AG04450 (cell line): ENCODE data around the gene SLC8A2. TPM values are rescaled to one million over a fixed set of nuclear protein-coding genes. Genes with fewer than 3 reads are reported as not detected.
A peak's percentile ranks its signal among the peaks of the same experiment; 100 is the strongest.
"Not testable (repeated sequence)": the region's sequence is repeated elsewhere in the genome, so short reads cannot be mapped to it uniquely, and the experiment has no call there.

ENCODE experiments used
- CTCF ChIA-PET: fragments of 300-600, 350-600 bp; formaldehyde crosslinking; extraction: SDS; loops from one replicate; lab custom pipeline; 2022; ENCODE audit warnings: antibody characterized with exemption, inconsistent platforms; lab: Charles Lee
- POLR2A ChIA-PET: fragments of 350-600 bp; formaldehyde crosslinking; extraction: SDS; loops from one replicate; lab custom pipeline; 2021; ENCODE audit warnings: antibody characterized with exemption, inconsistent platforms; lab: Yijun Ruan, JAX
- DNase-seq: peaks from one replicate; pipeline ENCODE4 v3.0.0-alpha.2; 2011; ENCODE audit warnings: low read depth, low spot score
- H3K27ac ChIP-seq: one replicate; pipeline ENCODE4 v1.5.1; 2012; ENCODE audit warnings: low read depth, low read length, control low read depth
- H3K27me3 ChIP-seq: one replicate; pipeline ENCODE4 v1.6.0; 2012; ENCODE audit warnings: low read length; ENCODE audit not compliant: control insufficient read depth, insufficient read depth
- H3K4me3 ChIP-seq: 2 replicates; pipeline ENCODE4 v1.5.1; 2011; ENCODE audit warnings: mild to moderate bottlenecking, low read depth, low read length, control low read depth
- H3K9me3 ChIP-seq: 2 replicates; pipeline ENCODE4 v1.5.1; 2012; ENCODE audit warnings: low read length; ENCODE audit not compliant: control insufficient read depth, insufficient read depth
- polyA plus RNA-seq: library from polyadenylated mRNA; depleted of rRNA; stranded (reverse); fragments of >200 nt; gene quantifications from 2 replicates; pipeline ENCODE4 v1.2.3, GENCODE V29; 2011
- TF ChIP-seq, protein P1 (sequence below): IDR thresholded peaks from 2 replicates; pipeline ENCODE4 v1.5.1; 2011; ENCODE audit warnings: low read depth, low read length, control low read depth, inconsistent platforms

SLC8A2 gene
- polyA plus RNA-seq, 1 experiment, result 0.05 TPM

DNA sequence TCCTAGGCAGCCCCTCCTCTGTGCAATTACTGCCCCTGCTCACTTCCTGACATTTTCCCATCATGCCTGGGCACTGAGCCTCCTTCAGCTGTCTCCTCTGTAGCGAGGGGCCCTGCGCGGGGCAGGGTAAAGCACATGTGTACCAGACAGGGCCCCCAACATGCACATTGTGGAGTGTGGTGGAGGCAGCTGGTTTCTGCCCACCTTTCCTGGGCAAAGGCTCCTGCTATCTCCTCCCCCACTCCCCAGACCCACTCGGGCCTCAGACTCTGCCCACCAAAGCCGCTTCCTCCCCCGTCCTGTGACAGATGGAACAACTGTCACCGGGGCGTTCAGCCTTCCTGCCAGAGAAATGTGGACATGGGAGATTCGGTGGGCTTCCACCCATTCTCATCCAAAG lies 15.2 kb upstream of the SLC8A2 start:
- CTCF ChIA-PET, result no interaction called here
- no peak for DNase-seq
- Histone ChIP-seq H3K27ac (no peak overlapping the region), H3K4me3 (no peak overlapping the region), H3K9me3 (no peaks in the 10 kb centered on the region), H3K27me3 (no peaks in the 10 kb centered on the region)
- TF ChIP-seq, protein P1, sequence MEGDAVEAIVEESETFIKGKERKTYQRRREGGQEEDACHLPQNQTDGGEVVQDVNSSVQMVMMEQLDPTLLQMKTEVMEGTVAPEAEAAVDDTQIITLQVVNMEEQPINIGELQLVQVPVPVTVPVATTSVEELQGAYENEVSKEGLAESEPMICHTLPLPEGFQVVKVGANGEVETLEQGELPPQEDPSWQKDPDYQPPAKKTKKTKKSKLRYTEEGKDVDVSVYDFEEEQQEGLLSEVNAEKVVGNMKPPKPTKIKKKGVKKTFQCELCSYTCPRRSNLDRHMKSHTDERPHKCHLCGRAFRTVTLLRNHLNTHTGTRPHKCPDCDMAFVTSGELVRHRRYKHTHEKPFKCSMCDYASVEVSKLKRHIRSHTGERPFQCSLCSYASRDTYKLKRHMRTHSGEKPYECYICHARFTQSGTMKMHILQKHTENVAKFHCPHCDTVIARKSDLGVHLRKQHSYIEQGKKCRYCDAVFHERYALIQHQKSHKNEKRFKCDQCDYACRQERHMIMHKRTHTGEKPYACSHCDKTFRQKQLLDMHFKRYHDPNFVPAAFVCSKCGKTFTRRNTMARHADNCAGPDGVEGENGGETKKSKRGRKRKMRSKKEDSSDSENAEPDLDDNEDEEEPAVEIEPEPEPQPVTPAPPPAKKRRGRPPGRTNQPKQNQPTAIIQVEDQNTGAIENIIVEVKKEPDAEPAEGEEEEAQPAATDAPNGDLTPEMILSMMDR, result no peak
- POLR2A ChIA-PET, result interaction anchor here (0.6 kb wide), 1 partner anchor 111 kb away, joined by 3 read pairs; no protein-coding TSS in a partner anchor

DNA sequence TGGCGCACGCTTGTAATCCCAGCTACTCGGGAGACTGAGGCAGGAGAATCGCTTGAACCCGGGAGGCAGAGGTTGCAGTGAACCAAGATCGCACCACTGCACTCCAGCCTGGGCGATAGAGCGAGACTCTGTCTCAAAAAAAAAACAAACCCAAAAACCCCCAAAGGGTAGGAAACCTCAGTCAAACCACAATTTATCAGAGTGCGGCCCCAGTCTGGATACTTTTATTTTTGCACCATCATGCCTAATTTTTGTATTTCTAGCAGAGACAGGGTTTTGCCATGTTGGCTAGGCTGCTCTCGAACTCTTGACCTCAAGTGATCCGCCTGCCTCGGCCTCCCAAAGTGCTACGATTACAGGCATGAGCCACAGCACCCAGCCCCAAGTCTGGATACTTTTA lies 14.5 kb upstream of the SLC8A2 start:
- POLR2A ChIA-PET, H3K27ac ChIP-seq, CTCF ChIA-PET: not testable (repeated sequence)

DNA sequence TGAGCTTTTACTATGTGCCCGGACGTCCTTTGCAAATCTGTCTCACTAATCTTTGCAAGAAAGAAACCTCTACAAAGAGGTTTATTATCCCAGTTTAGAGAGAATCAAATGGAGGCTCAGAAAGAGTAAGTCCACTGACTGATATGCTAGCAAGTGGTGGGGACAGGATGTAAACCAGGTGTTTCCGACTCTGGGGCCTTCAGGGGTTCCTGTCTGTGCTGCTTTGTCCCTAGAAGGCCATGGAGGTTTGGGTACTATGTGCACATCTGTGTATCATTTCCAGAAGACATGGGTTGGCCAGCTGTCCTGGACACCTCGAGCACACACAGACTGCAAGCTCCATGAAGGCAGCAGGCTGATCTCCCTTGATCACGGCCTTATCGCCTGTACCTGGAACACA lies 13.5 kb upstream of the SLC8A2 start:
- H3K9me3 ChIP-seq, result no peaks in the 10 kb centered on the region; the same call in 1 of the 2 replicates
- no peak overlapping the region for H3K4me3 ChIP-seq
- no peak for DNase-seq
- H3K27me3 ChIP-seq, result no peaks in the 10 kb centered on the region
- H3K27ac ChIP-seq, result no peak overlapping the region
- TF ChIP-seq, protein P1, result no peak
- ChIA-PET POLR2A (no interaction called here), CTCF (no interaction called here)

More for the DNA sequence above, 14.5 kb upstream of the SLC8A2 start:
- H3K9me3 ChIP-seq, DNase-seq, H3K4me3 ChIP-seq, H3K27me3 ChIP-seq: not testable (repeated sequence)

DNA sequence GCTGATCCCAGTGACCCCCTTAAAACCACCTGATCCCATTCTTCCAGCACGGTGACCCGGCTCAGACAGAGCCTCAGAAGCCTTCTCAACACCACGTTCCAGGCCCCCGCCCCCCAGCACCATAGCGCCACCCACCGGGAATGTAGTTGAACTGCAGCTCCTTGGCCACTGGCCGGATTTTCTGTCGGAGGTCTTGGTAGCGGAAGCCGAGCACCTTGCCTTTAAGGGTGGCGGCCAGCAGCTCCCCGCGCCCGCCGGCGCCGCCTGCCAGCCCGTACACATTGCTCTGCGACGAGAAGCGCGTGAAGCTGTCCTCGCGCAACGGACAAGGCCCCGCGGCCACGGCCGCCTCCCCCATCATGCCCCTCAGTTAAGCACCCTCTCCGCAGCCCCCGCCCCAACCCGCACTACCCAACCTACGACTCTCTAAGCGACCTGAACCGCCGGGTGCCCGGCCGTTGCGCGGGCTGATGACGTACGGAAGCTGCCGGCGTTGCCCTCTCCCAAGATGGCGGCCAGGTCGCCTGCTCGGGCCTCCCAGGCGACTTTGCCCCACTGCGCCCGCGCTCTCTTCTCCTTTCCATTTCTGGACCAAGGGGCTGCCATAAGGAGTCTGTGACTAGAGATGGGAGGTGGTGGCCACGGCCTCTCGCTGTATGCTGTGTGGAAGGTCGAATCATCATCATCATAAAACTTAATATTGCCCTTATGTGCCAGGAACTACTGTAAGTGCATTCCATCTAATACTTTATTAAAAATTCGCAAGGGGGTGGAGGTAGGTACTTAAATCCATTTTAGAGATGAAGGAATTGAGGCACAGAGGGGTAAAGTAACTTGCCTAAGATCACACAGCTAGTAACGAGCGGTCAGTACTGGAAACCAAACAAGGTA lies 12.4 kb upstream of the SLC8A2 start, which contains the start of gene KPTN:
Gene KPTN, minus strand, starts transcription at position 420 of the 891 bp plus-strand sequence. Its CDS starts 59 bp downstream, at position 361.
- TF ChIP-seq, protein P1, result peak; percentile 97
- ChIA-PET CTCF (interaction anchor here (0.5 to 1.8 kb wide), 16 partner anchors 9 to 222 kb away, joined by 3 to 13 read pairs (median 4); no protein-coding TSS in a partner anchor), POLR2A (interaction anchor here (0.6 to 1.7 kb wide), 14 partner anchors 10 to 223 kb away, joined by 3 to 10 read pairs (median 4); partner anchors contain the start of genes DHX34, NAPA and SLC8A2)
- no peaks in the 10 kb centered on the region; the same call in 1 of the 2 replicates for H3K9me3 ChIP-seq
- peak within 1 kb of the TSS; percentile 83 for H3K27ac ChIP-seq
- peak; percentile 78 for DNase-seq
- peak within 1 kb of the TSS; percentile 80 for H3K4me3 ChIP-seq
- no peaks in the 10 kb centered on the region for H3K27me3 ChIP-seq

DNA sequence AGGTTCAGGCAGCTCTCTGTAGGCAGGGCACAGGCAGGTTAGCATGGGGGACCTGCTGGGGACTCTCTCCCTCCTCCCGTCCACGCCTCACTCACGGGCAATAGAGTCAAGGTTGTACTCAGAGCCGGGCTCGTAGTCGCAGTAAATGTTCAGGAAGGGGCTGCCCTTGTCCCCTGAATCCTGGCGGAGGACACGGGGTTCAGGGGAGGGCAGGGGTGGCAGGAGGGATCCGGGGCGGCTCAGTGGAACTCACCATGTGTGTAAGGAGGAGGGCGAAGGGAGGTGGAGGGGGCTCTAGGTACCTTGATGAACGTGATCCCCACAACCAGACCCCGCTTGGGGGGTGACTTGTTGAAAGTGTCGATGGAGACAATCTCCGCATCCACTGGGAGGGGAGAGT lies 11.5 kb upstream of the SLC8A2 start:
- H3K9me3 ChIP-seq, result no peaks in the 10 kb centered on the region; the same call in 1 of the 2 replicates
- TF ChIP-seq, protein P1, result no peak
- H3K4me3 ChIP-seq, result peak overlapping the region; percentile 80
- ChIA-PET POLR2A (interaction anchor here (0.6 to 1.7 kb wide), 9 partner anchors 9 to 134 kb away, joined by 3 to 10 read pairs (median 4); partner anchors contain the start of genes DHX34, NAPA and SLC8A2), CTCF (interaction anchor here (1.0 to 1.8 kb wide), 6 partner anchors 15 to 217 kb away, joined by 3 to 9 read pairs (median 5); no protein-coding TSS in a partner anchor)
- no peak for DNase-seq
- peak overlapping the region; percentile 2 for H3K27ac ChIP-seq
- H3K27me3 ChIP-seq, result no peaks in the 10 kb centered on the region
